Measurements from ENCODE around the gene IQGAP2. TPM values are rescaled to one million over a fixed set of nuclear protein-coding genes. Genes with fewer than 3 reads are reported as not detected.
"Not testable (repeated sequence)": the region's sequence is repeated elsewhere in the genome, so short reads cannot be mapped to it uniquely, and the experiment has no call there.

Gene IQGAP2
- total RNA-seq, 1 donor: 0.36 TPM

DNA sequence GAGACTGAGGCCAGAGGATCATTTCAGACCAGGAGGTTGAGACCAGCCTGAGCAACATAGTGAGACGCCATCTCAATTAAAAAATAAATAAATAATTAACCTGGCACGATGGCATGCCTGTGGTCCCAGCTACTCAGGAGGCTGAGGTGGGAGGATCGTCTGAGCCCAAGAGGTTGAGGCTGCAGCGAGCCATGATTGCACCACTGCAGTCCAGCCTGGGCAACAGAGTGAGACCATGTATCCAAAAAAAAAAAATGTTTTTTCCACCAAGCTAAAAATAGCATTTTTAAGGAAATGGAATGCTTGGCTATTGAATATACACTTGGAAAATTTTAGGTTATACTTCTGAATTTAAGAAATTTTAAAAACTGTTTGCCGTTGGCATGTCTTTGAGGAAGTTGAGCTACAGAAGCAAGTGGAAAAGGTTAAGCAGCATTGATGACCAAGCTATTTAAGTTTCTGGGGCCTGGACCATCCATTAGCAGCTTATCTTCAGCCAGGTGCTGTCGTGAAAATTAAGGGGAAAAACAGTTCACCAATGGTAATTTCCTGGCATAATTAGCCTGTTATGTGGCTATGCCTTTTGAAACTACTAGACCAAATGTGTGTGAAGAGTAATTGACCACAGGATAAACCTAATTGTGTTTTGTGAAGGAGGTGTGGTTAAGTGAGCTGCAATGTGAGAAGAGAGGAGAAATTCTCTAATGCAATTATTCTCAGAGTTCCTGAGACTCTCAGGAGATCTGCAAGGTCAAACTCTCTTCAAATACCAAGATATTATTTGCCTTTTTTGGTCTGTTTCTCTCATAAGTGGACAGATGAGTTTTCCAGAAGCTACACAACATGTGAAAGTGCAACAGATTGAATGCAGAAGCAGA is 333.8 kb downstream of the IQGAP2 start:
- DNase-seq (ENCODE audit: insufficient read length, low spot score, missing footprints): peak; percentile 14
- Histone ChIP-seq H3K36me3 (ENCODE audit: insufficient read depth, low read length) (peaks cover 23% of the 10 kb centered on the region), H3K4me1 (ENCODE audit: insufficient read depth, low read length) (peaks cover 9% of the 10 kb centered on the region), H4K20me1 (ENCODE audit: insufficient read depth, low read length) (no peaks in the 10 kb centered on the region), H3K27ac (ENCODE audit: low read depth, low read length) (no peak overlapping the region), H2AFZ (ENCODE audit: low read length) (no peak overlapping the region), H3K4me2 (ENCODE audit: insufficient read depth, low read length) (no peak overlapping the region), H3K79me2 (ENCODE audit: insufficient read depth, low read length) (peaks cover 9% of the 10 kb centered on the region), H3K27me3 (ENCODE audit: insufficient read depth, low read length) (no peaks in the 10 kb centered on the region), H3K4me3 (ENCODE audit: insufficient read depth, low read length) (no peak overlapping the region), H3K9me3 (ENCODE audit: low read depth, low read length) (no peaks in the 10 kb centered on the region)
- TF ChIP-seq, protein P1, sequence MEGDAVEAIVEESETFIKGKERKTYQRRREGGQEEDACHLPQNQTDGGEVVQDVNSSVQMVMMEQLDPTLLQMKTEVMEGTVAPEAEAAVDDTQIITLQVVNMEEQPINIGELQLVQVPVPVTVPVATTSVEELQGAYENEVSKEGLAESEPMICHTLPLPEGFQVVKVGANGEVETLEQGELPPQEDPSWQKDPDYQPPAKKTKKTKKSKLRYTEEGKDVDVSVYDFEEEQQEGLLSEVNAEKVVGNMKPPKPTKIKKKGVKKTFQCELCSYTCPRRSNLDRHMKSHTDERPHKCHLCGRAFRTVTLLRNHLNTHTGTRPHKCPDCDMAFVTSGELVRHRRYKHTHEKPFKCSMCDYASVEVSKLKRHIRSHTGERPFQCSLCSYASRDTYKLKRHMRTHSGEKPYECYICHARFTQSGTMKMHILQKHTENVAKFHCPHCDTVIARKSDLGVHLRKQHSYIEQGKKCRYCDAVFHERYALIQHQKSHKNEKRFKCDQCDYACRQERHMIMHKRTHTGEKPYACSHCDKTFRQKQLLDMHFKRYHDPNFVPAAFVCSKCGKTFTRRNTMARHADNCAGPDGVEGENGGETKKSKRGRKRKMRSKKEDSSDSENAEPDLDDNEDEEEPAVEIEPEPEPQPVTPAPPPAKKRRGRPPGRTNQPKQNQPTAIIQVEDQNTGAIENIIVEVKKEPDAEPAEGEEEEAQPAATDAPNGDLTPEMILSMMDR (IDR thresholded peaks at IDR 0.05; ENCODE audit: extremely low read depth, low read depth, low read length): no peak

DNA sequence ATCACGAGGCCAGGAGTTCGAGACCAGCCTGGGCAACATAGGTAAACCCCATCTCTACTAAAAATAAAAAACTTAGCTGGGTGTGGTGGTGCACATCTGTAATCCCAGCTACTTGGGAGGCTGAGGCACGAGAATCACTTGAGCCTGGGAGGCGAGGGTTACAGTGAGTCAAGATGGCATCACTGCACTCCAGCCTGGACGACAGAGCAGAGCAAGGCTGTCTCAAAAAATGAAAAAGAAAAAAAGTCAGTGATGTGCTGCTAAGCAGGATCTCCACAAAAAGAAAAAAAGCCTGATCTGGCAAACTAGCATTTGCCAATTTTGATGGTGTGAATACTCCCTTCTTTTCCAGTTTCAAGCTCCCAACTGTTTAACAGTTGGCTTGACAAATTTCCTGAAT is 334.8 kb downstream of the IQGAP2 start:
- H4K20me1 ChIP-seq (ENCODE audit: insufficient read depth, low read length): no peaks in the 10 kb centered on the region
- no peak for DNase-seq (ENCODE audit: insufficient read length, low spot score, missing footprints)
- H3K4me1 ChIP-seq (ENCODE audit: insufficient read depth, low read length): peaks cover 15% of the 10 kb centered on the region
- H3K27ac ChIP-seq (ENCODE audit: low read depth, low read length): peak overlapping the region; percentile 83
- TF ChIP-seq, protein P1 (IDR thresholded peaks at IDR 0.05; ENCODE audit: extremely low read depth, low read depth, low read length): no peak
- no peak overlapping the region for H2AFZ ChIP-seq (ENCODE audit: low read length)
- H3K9me3 ChIP-seq (ENCODE audit: low read depth, low read length): no peaks in the 10 kb centered on the region
- H3K36me3 ChIP-seq (ENCODE audit: insufficient read depth, low read length): peaks cover 16% of the 10 kb centered on the region
- H3K27me3 ChIP-seq (ENCODE audit: insufficient read depth, low read length): no peaks in the 10 kb centered on the region
- no peak overlapping the region for H3K4me3 ChIP-seq (ENCODE audit: insufficient read depth, low read length)
- peaks cover 2% of the 10 kb centered on the region for H3K79me2 ChIP-seq (ENCODE audit: insufficient read depth, low read length)
- no peak overlapping the region for H3K4me2 ChIP-seq (ENCODE audit: insufficient read depth, low read length)

DNA sequence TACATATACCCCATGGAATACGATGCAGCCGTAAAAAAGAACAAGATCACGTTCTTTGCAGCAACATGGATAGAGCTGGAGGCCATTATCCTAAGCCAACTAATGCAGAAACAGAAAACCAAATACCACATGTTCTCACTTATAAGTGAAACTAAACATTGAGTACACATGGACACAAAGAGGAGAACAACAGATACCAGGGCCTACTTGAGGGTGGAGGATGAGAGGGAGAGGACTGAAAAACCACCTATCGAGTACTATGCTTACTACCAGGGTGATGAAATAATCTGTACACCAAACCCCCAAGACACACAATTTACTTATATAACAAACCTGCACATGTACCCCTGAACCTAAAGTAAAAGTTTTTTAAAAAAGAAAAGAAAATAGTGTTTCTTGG is 338.4 kb downstream of the IQGAP2 start:
- DNase-seq (ENCODE audit: insufficient read length, low spot score, missing footprints); H3K9me3 ChIP-seq (ENCODE audit: low read depth, low read length); H3K4me3 ChIP-seq (ENCODE audit: insufficient read depth, low read length); H2AFZ ChIP-seq (ENCODE audit: low read length); H4K20me1 ChIP-seq (ENCODE audit: insufficient read depth, low read length); H3K27me3 ChIP-seq (ENCODE audit: insufficient read depth, low read length); H3K36me3 ChIP-seq (ENCODE audit: insufficient read depth, low read length); H3K4me2 ChIP-seq (ENCODE audit: insufficient read depth, low read length); H3K79me2 ChIP-seq (ENCODE audit: insufficient read depth, low read length); H3K27ac ChIP-seq (ENCODE audit: low read depth, low read length): not testable (repeated sequence)
- peaks cover 16% of the 10 kb centered on the region for H3K4me1 ChIP-seq (ENCODE audit: insufficient read depth, low read length)

DNA sequence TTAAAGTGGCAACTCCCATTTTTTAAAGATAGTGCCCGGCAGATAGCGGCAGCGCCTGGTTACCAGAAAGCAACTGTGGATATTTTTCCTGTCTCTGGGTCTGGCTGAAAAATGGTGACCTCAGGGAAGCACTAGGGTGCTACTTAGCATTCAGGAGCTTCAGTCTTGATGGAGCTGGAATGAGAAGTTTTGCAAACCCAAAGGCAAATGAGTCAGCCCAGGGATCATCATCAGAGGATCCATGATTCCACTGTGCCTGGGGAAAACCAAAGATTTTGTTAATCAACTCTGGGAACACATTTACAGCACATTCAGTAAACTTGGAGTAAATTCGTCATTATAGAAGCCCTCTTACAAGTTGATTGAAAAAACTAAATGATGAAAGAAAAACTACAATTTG is 339.5 kb downstream of the IQGAP2 start:
- Histone ChIP-seq H4K20me1 (ENCODE audit: insufficient read depth, low read length) (no peaks in the 10 kb centered on the region), H3K79me2 (ENCODE audit: insufficient read depth, low read length) (no peaks in the 10 kb centered on the region), H3K4me2 (ENCODE audit: insufficient read depth, low read length) (no peak overlapping the region), H3K36me3 (ENCODE audit: insufficient read depth, low read length) (no peaks in the 10 kb centered on the region), H3K4me1 (ENCODE audit: insufficient read depth, low read length) (peaks cover 16% of the 10 kb centered on the region), H3K4me3 (ENCODE audit: insufficient read depth, low read length) (no peak overlapping the region), H3K27ac (ENCODE audit: low read depth, low read length) (peak overlapping the region; percentile 50), H2AFZ (ENCODE audit: low read length) (no peak overlapping the region), H3K27me3 (ENCODE audit: insufficient read depth, low read length) (no peaks in the 10 kb centered on the region), H3K9me3 (ENCODE audit: low read depth, low read length) (no peaks in the 10 kb centered on the region)
- TF ChIP-seq, protein P1 (IDR thresholded peaks at IDR 0.05; ENCODE audit: extremely low read depth, low read depth, low read length): no peak
- no peak for DNase-seq (ENCODE audit: insufficient read length, low spot score, missing footprints)

All from osteoblast (primary cell).